Ascending aorta (tissue), 2 donors: ENCODE measurements around the gene SORCS3. TPM values are rescaled to one million over a fixed set of nuclear protein-coding genes. Genes with fewer than 3 reads are reported as not detected.

Experiments
- DNase-seq, 2 donors: peaks; one replicate each; pipeline ENCODE4 v3.0.0-alpha.2; 2019; ENCODE audit warnings: low spot score in 2 of 2
- H3K27ac ChIP-seq, 2 donors: fragments of 200-600 bp; sonication (generic); one replicate each; pipeline ENCODE4 v1.5.1; 2016 to 2017; ENCODE audit warnings: mild to moderate bottlenecking in 1 of 2
- H3K27me3 ChIP-seq: fragments of 200-600 bp; sonication (generic); one replicate; pipeline ENCODE4 v1.5.1; 2017
- H3K36me3 ChIP-seq, 2 donors: fragments of 200-600 bp; sonication (generic); one replicate each; pipeline ENCODE4 v1.5.1; 2016
- H3K4me1 ChIP-seq, 2 donors: fragments of 200-600 bp; sonication (generic); one replicate each; pipeline ENCODE4 v1.5.1; 2016 to 2017; ENCODE audit warnings: mild to moderate bottlenecking in 1 of 2
- H3K4me3 ChIP-seq, 2 donors: fragments of 200-600 bp; sonication (generic); one replicate each; pipeline ENCODE4 v1.5.1; 2016 to 2017; ENCODE audit warnings: mild to moderate bottlenecking in 1 of 2
- H3K9me3 ChIP-seq, 2 donors: fragments of 200-600 bp; sonication (generic); one replicate each; pipeline ENCODE4 v1.5.1; 2016
- CTCF ChIP-seq, 3 experiments: fragments of 200-600 bp in 2 of 3; fragments of 450-650 bp in 1 of 3; sonication (generic) in 2 of 3; IDR thresholded peaks; one replicate each; pipeline ENCODE4 v1.5.1; 2016 to 2019; ENCODE audit warnings: antibody characterized with exemption in 3 of 3, mild to moderate bottlenecking in 1 of 3, moderate library complexity in 1 of 3
- intact Hi-C: fragments of 100-400 bp; cut with DNase I; formaldehyde crosslinking; loops from one replicate; pipeline ENCODE4 v1.15.1; 2023
- total RNA-seq: library from RNA; depleted of rRNA; stranded (reverse); fragments of >200 nt; gene quantifications from one replicate; pipeline ENCODE4 v1.1.0, GENCODE V29; 2016

Gene SORCS3
- total RNA-seq, 1 donor from 2014 or later, result not detected

DNA sequence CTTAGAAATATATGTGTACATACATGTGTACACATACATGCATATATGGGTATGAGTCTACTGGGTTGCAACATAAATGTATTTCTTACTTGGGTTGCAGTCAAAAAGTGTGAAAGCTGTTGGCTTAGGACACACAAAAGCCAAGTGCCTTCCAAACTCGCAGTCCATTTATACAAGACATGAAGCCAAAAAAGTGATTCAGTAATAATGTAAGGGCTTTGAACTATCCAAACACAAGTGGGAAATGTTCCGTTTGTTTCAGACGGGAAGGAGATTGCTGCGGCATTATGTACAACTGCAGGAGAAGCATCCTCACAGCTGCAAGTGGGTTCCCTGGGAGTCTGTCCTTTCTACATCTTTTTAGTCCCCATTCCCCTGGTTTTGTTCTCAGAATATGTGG is 513.6 kb downstream of the SORCS3 start:
- TF ChIP-seq CTCF (IDR thresholded peaks at IDR 0.05), result no peak
- H3K27ac ChIP-seq, result no peak overlapping the region
- intact Hi-C loops, result no loop called here
- DNase-seq, result no peak
- no peaks in the 10 kb centered on the region for H3K9me3 ChIP-seq
- H3K4me3 ChIP-seq, result no peak overlapping the region
- no peaks in the 10 kb centered on the region for H3K27me3 ChIP-seq
- no peaks in the 10 kb centered on the region for H3K36me3 ChIP-seq
- H3K4me1 ChIP-seq, result no peaks in the 10 kb centered on the region

DNA sequence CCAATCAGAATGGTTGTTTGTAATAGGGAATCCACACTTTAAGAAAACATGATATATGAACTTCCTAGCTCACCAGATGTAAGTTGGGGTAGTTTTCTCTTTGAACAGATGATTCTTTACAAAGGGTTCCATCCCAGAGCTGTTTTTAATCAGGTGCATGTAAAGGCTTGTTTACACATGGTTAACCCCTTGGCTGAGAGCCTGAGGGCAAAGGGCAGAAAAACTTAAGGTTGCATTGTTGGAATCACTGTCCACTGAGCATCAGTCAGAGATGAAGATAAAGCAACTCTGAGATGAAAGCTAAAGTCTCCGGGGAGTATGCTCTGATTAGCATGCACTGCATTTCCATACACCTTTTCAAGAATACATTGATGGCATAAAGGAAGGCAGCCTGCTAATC is 518.2 kb downstream of the SORCS3 start:
- H3K9me3 ChIP-seq, result no peaks in the 10 kb centered on the region
- H3K4me1 ChIP-seq, result no peaks in the 10 kb centered on the region
- no peaks in the 10 kb centered on the region for H3K36me3 ChIP-seq
- no peak overlapping the region for H3K27ac ChIP-seq
- no peak for TF ChIP-seq CTCF (IDR thresholded peaks at IDR 0.05)
- no peak overlapping the region for H3K4me3 ChIP-seq
- no peaks in the 10 kb centered on the region for H3K27me3 ChIP-seq
- no peak for DNase-seq
- intact Hi-C loops, result no loop called here

DNA sequence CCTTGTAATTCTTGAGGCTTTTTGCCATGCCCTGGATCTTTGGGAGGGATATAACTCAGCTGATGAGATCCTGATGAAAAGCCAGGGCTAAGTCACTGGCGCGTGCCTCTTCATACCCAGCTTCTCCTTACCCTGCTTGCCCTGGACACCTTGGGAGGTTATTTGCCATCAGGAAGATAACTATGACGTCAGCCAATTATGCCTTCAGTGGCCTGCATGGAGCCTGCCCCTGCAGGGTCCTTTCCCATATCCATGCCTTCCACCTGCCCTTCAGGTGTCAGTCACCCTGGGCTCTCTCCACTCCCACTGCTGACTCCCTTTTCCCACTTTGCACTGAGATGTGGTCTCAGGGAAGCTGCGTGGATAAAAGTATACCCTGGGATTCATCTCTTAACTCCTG is 520.1 kb downstream of the SORCS3 start:
- H3K4me3 ChIP-seq, result no peak overlapping the region
- no peak for TF ChIP-seq CTCF (IDR thresholded peaks at IDR 0.05)
- no peak for DNase-seq
- no peak overlapping the region for H3K27ac ChIP-seq
- H3K27me3 ChIP-seq, result no peaks in the 10 kb centered on the region
- H3K9me3 ChIP-seq, result no peaks in the 10 kb centered on the region
- no peaks in the 10 kb centered on the region for H3K36me3 ChIP-seq
- intact Hi-C loops, result no loop called here
- H3K4me1 ChIP-seq, result no peaks in the 10 kb centered on the region

- DNase-seq, result no peak
- Histone ChIP-seq H3K4me3 (no peak overlapping the region), H3K9me3 (no peaks in the 10 kb centered on the region), H3K27ac (no peak overlapping the region), H3K4me1 (no peaks in the 10 kb centered on the region), H3K27me3 (no peaks in the 10 kb centered on the region), H3K36me3 (no peaks in the 10 kb centered on the region)
- intact Hi-C loops, result no loop called here
- no peak for TF ChIP-seq CTCF (IDR thresholded peaks at IDR 0.05)
Observed at GRCh38 chr10:105161767-105162166, 520.7 kb downstream of the SORCS3 start.

DNA sequence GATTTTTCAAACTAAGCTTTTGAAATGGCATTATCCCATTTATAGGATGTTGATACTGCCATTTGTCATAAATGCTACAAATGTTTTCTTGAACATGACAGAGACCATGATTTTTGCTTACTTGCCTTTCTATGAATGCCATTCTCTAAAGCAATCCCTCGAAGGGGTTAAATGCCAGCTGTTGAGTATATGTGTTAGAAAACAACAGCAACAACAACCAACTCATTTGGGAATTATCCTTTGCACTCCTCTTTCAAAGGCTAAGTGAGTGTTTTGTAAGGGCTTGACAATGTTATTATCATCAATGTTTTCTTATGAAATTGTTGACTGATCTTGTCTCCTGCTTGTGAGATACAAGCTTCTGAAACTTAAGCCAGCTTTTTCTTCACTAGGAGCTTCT is 529.4 kb downstream of the SORCS3 start:
- Histone ChIP-seq H3K36me3 (no peaks in the 10 kb centered on the region), H3K4me1 (no peaks in the 10 kb centered on the region), H3K27ac (no peak overlapping the region), H3K9me3 (no peaks in the 10 kb centered on the region), H3K27me3 (no peaks in the 10 kb centered on the region), H3K4me3 (no peak overlapping the region)
- no peak for DNase-seq
- intact Hi-C loops, result no loop called here
- no peak for TF ChIP-seq CTCF (IDR thresholded peaks at IDR 0.05)

DNA sequence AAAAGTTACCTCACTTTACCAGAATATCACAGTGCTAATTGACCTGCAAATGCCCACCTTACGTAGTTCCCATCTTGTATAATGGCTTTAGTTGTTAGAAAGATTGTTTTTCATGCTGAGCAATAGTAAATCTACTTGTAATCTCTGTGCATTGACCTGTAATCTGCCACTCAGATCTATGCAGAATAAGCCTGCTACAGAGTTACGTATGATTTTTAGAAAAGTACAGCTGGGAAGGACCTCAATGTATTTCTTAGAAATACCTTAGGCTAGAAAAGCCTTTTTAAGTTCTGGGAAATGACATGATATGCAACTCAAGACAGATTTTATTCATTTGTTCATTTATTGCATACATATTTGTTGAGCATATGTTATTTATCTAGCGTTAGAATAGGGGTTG is 530.9 kb downstream of the SORCS3 start:
- no peaks in the 10 kb centered on the region for H3K27me3 ChIP-seq
- no peaks in the 10 kb centered on the region for H3K36me3 ChIP-seq
- no peak for TF ChIP-seq CTCF (IDR thresholded peaks at IDR 0.05)
- DNase-seq, result no peak
- H3K4me1 ChIP-seq, result no peaks in the 10 kb centered on the region
- no peak overlapping the region for H3K4me3 ChIP-seq
- no peaks in the 10 kb centered on the region for H3K9me3 ChIP-seq
- H3K27ac ChIP-seq, result no peak overlapping the region
- intact Hi-C loops, result no loop called here
